Measurements from ENCODE around the gene LRRC8D.

The LRRC8D gene

GRCh38 chr1:89822999-89823628, 2.3 kb downstream of the LRRC8D start:
- H2AK5ac ChIP-seq (ENCODE audit: low read length, severe bottlenecking) = no peak overlapping the region
- H2BK15ac ChIP-seq (ENCODE audit: low read depth, poor library complexity, severe bottlenecking) = no peak overlapping the region
- H2BK120ac ChIP-seq (ENCODE audit: low read depth, low read length) = no peak overlapping the region
- H3K4me2 ChIP-seq (ENCODE audit: low read length, poor library complexity, severe bottlenecking) = no peak overlapping the region
- no peak overlapping the region for H3K23ac ChIP-seq (ENCODE audit: low read length in 2 of 2)
- peak overlapping the region; percentile 23 for H3K9ac ChIP-seq (ENCODE audit: low read length)
- no peaks in the 10 kb centered on the region for H3K36me3 ChIP-seq (ENCODE audit: control insufficient read depth in 1 of 2, insufficient read depth in 2 of 2, low read depth in 1 of 2, low read length in 2 of 2)
- 80% methylated on average over 3 of the region's 4 CpGs for WGBS
- peaks cover 0 to 19% of the 10 kb centered on the region in 2 experiments for H3K27me3 ChIP-seq (ENCODE audit: control insufficient read depth in 1 of 2, insufficient read depth in 1 of 2, low read length in 2 of 2)
- H3K4me1 ChIP-seq (ENCODE audit: control insufficient read depth, insufficient read depth, low read depth, low read length) = peaks cover 11% of the 10 kb centered on the region
- peak overlapping the region; percentile 84 for H3K27ac ChIP-seq (ENCODE audit: low read length, poor library complexity, severe bottlenecking)
- H3K18ac ChIP-seq (ENCODE audit: low read depth in 1 of 2, low read length in 2 of 2) = no peak overlapping the region
- H3K4me3 ChIP-seq (ENCODE audit: insufficient read depth in 1 of 2, low read depth in 1 of 2, low read length in 2 of 2) = no peak overlapping the region
- DNase-seq = peak; percentile 59
- H2BK12ac ChIP-seq (ENCODE audit: low read length in 2 of 2) = no peak overlapping the region
- H3K4ac ChIP-seq (ENCODE audit: low read depth in 1 of 2, low read length in 2 of 2) = no peak overlapping the region
- no peak overlapping the region for H2AFZ ChIP-seq (ENCODE audit: low read depth, low read length)
- no peak overlapping the region for H2BK5ac ChIP-seq (ENCODE audit: low read depth, low read length, poor library complexity, severe bottlenecking)
- no peak overlapping the region for H4K8ac ChIP-seq (ENCODE audit: low read length)
- H3K79me1 ChIP-seq (replicated peaks; ENCODE audit: low read length, poor library complexity, severe bottlenecking) = peaks cover 14% of the 10 kb centered on the region
- H3K14ac ChIP-seq (ENCODE audit: low read length in 2 of 2) = no peak overlapping the region
- H4K91ac ChIP-seq (ENCODE audit: low read length) = no peak overlapping the region
- no peaks in the 10 kb centered on the region for H3K9me3 ChIP-seq (ENCODE audit: control insufficient read depth, low read length)

- H3K36me3 ChIP-seq (ENCODE audit: control insufficient read depth in 1 of 2, insufficient read depth in 2 of 2, low read depth in 1 of 2, low read length in 2 of 2) = no peaks in the 10 kb centered on the region
- H4K91ac ChIP-seq (ENCODE audit: low read length) = no peak overlapping the region
- no peak overlapping the region for H3K4ac ChIP-seq (ENCODE audit: low read depth in 1 of 2, low read length in 2 of 2)
- H2BK15ac ChIP-seq (ENCODE audit: low read depth, poor library complexity, severe bottlenecking) = no peak overlapping the region
- peak overlapping the region in 1 of 2 experiments; percentile 10 for H2BK12ac ChIP-seq (ENCODE audit: low read length in 2 of 2)
- H2BK120ac ChIP-seq (ENCODE audit: low read depth, low read length) = no peak overlapping the region
- H2AK5ac ChIP-seq (ENCODE audit: low read length, severe bottlenecking) = no peak overlapping the region
- H2BK5ac ChIP-seq (ENCODE audit: low read depth, low read length, poor library complexity, severe bottlenecking) = no peak overlapping the region
- DNase-seq = no peak
- H3K9ac ChIP-seq (ENCODE audit: low read length) = peak overlapping the region; percentile 23
- H3K18ac ChIP-seq (ENCODE audit: low read depth in 1 of 2, low read length in 2 of 2) = no peak overlapping the region
- 73% methylated on average over 6 of the region's 6 CpGs for WGBS
- no peak overlapping the region for H4K8ac ChIP-seq (ENCODE audit: low read length)
- H3K27ac ChIP-seq (ENCODE audit: low read length, poor library complexity, severe bottlenecking) = peak overlapping the region; percentile 84
- H3K9me3 ChIP-seq (ENCODE audit: control insufficient read depth, low read length) = no peaks in the 10 kb centered on the region
- peaks cover 0 to 19% of the 10 kb centered on the region in 2 experiments for H3K27me3 ChIP-seq (ENCODE audit: control insufficient read depth in 1 of 2, insufficient read depth in 1 of 2, low read length in 2 of 2)
- H3K4me1 ChIP-seq (ENCODE audit: control insufficient read depth, insufficient read depth, low read depth, low read length) = peaks cover 11% of the 10 kb centered on the region
- peak overlapping the region in 1 of 2 experiments; percentile 18 for H3K14ac ChIP-seq (ENCODE audit: low read length in 2 of 2)
- no peak overlapping the region for H3K4me3 ChIP-seq (ENCODE audit: insufficient read depth in 1 of 2, low read depth in 1 of 2, low read length in 2 of 2)
- peaks cover 17% of the 10 kb centered on the region for H3K79me1 ChIP-seq (replicated peaks; ENCODE audit: low read length, poor library complexity, severe bottlenecking)
- no peak overlapping the region for H2AFZ ChIP-seq (ENCODE audit: low read depth, low read length)
- no peak overlapping the region for H3K23ac ChIP-seq (ENCODE audit: low read length in 2 of 2)
- H3K4me2 ChIP-seq (ENCODE audit: low read length, poor library complexity, severe bottlenecking) = peak overlapping the region; percentile 46
Observed at GRCh38 chr1:89823679-89824292, 3.0 kb downstream of the LRRC8D start.

- Histone ChIP-seq H3K4ac (ENCODE audit: low read depth in 1 of 2, low read length in 2 of 2) (no peak overlapping the region), H3K79me1 (replicated peaks; ENCODE audit: low read length, poor library complexity, severe bottlenecking) (peaks cover 18% of the 10 kb centered on the region), H2AFZ (ENCODE audit: low read depth, low read length) (no peak overlapping the region), H2BK15ac (ENCODE audit: low read depth, poor library complexity, severe bottlenecking) (no peak overlapping the region), H3K4me3 (ENCODE audit: insufficient read depth in 1 of 2, low read depth in 1 of 2, low read length in 2 of 2) (no peak overlapping the region), H3K9ac (ENCODE audit: low read length) (no peak overlapping the region), H3K27ac (ENCODE audit: low read length, poor library complexity, severe bottlenecking) (no peak overlapping the region), H2BK5ac (ENCODE audit: low read depth, low read length, poor library complexity, severe bottlenecking) (no peak overlapping the region), H3K23ac (ENCODE audit: low read length in 2 of 2) (no peak overlapping the region), H2AK5ac (ENCODE audit: low read length, severe bottlenecking) (no peak overlapping the region), H4K91ac (ENCODE audit: low read length) (no peak overlapping the region), H3K14ac (ENCODE audit: low read length in 2 of 2) (no peak overlapping the region), H2BK120ac (ENCODE audit: low read depth, low read length) (no peak overlapping the region), H3K4me2 (ENCODE audit: low read length, poor library complexity, severe bottlenecking) (no peak overlapping the region), H3K4me1 (ENCODE audit: control insufficient read depth, insufficient read depth, low read depth, low read length) (peaks cover 8% of the 10 kb centered on the region), H3K18ac (ENCODE audit: low read depth in 1 of 2, low read length in 2 of 2) (no peak overlapping the region), H3K27me3 (ENCODE audit: control insufficient read depth in 1 of 2, insufficient read depth in 1 of 2, low read length in 2 of 2) (peaks cover 0 to 5% of the 10 kb centered on the region in 2 experiments), H3K9me3 (ENCODE audit: control insufficient read depth, low read length) (no peaks in the 10 kb centered on the region), H2BK12ac (ENCODE audit: low read length in 2 of 2) (no peak overlapping the region), H3K36me3 (ENCODE audit: control insufficient read depth in 1 of 2, insufficient read depth in 2 of 2, low read depth in 1 of 2, low read length in 2 of 2) (no peaks in the 10 kb centered on the region), H4K8ac (ENCODE audit: low read length) (no peak overlapping the region)
- no peak for DNase-seq
- WGBS = 63% methylated on average over 3 of the region's 3 CpGs
Observed at GRCh38 chr1:89826594-89826993, 5.8 kb downstream of the LRRC8D start.

GRCh38 chr1:89827330-89827729, 6.5 kb downstream of the LRRC8D start:
- no peak overlapping the region for H2BK15ac ChIP-seq (ENCODE audit: low read depth, poor library complexity, severe bottlenecking)
- no peak overlapping the region for H3K4me3 ChIP-seq (ENCODE audit: insufficient read depth in 1 of 2, low read depth in 1 of 2, low read length in 2 of 2)
- H3K27ac ChIP-seq (ENCODE audit: low read length, poor library complexity, severe bottlenecking) = no peak overlapping the region
- no peak overlapping the region for H3K9ac ChIP-seq (ENCODE audit: low read length)
- H3K27me3 ChIP-seq (ENCODE audit: control insufficient read depth in 1 of 2, insufficient read depth in 1 of 2, low read length in 2 of 2) = no peaks in the 10 kb centered on the region
- H3K79me1 ChIP-seq (replicated peaks; ENCODE audit: low read length, poor library complexity, severe bottlenecking) = peaks cover 17% of the 10 kb centered on the region
- H3K4ac ChIP-seq (ENCODE audit: low read depth in 1 of 2, low read length in 2 of 2) = no peak overlapping the region
- no peak for DNase-seq
- peaks cover 6% of the 10 kb centered on the region for H3K4me1 ChIP-seq (ENCODE audit: control insufficient read depth, insufficient read depth, low read depth, low read length)
- no peak overlapping the region for H3K18ac ChIP-seq (ENCODE audit: low read depth in 1 of 2, low read length in 2 of 2)
- H4K8ac ChIP-seq (ENCODE audit: low read length) = no peak overlapping the region
- H2AK5ac ChIP-seq (ENCODE audit: low read length, severe bottlenecking) = no peak overlapping the region
- no peak overlapping the region for H3K23ac ChIP-seq (ENCODE audit: low read length in 2 of 2)
- no peak overlapping the region for H2BK12ac ChIP-seq (ENCODE audit: low read length in 2 of 2)
- H3K14ac ChIP-seq (ENCODE audit: low read length in 2 of 2) = no peak overlapping the region
- WGBS = 89% methylated on average over 3 of the region's 3 CpGs
- H2AFZ ChIP-seq (ENCODE audit: low read depth, low read length) = no peak overlapping the region
- H2BK120ac ChIP-seq (ENCODE audit: low read depth, low read length) = no peak overlapping the region
- no peak overlapping the region for H2BK5ac ChIP-seq (ENCODE audit: low read depth, low read length, poor library complexity, severe bottlenecking)
- H3K9me3 ChIP-seq (ENCODE audit: control insufficient read depth, low read length) = no peaks in the 10 kb centered on the region
- no peak overlapping the region for H4K91ac ChIP-seq (ENCODE audit: low read length)
- H3K4me2 ChIP-seq (ENCODE audit: low read length, poor library complexity, severe bottlenecking) = no peak overlapping the region
- H3K36me3 ChIP-seq (ENCODE audit: control insufficient read depth in 1 of 2, insufficient read depth in 2 of 2, low read depth in 1 of 2, low read length in 2 of 2) = no peaks in the 10 kb centered on the region
